ENCODE data around the gene SMYD3. TPM values are rescaled to one million over a fixed set of nuclear protein-coding genes. Genes with fewer than 3 reads are reported as not detected.

SMYD3 gene
- total RNA-seq, 1 donor from 2014 or later = 23.8 TPM

- TF ChIP-seq CTCF (conservative IDR thresholded peaks at IDR 0.05; ENCODE audit: low read depth, low read length) = no peak
- no peak for DNase-seq (ENCODE audit: low read depth)
- no peak overlapping the region for H3K4me3 ChIP-seq (ENCODE audit: low read depth, low read length)
Observed at GRCh38 chr1:245855846-245856730, 651.0 kb downstream of the SMYD3 start.

- TF ChIP-seq CTCF (conservative IDR thresholded peaks at IDR 0.05; ENCODE audit: low read depth, low read length) = no peak
- no peak for DNase-seq (ENCODE audit: low read depth)
Observed at GRCh38 chr1:245853291-245853690, 653.8 kb downstream of the SMYD3 start.

DNA sequence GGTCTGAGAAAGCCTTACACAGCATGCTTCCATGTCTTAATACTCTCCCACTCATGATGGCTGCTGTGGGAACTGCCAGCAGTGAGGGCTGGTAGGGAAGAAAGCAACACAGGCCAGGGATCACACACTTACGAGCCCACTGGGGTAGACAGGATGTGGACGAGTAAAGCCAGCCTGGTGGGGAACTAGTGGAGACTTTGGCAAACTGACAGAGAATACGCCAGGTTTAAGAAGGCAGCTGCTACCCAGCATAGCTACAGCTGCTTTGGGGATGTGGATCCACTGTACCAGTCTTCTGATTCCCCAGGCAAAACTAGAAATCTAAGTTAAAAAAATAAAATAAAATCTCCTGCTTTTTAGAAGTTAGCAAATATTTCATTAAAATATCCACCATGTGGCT lies 664.0 kb downstream of the SMYD3 start:
- no peak for DNase-seq (ENCODE audit: low read depth)
- no peak overlapping the region for H3K4me3 ChIP-seq (ENCODE audit: low read depth, low read length)
- no peak for TF ChIP-seq CTCF (conservative IDR thresholded peaks at IDR 0.05; ENCODE audit: low read depth, low read length)

More at GRCh38 chr1:245853291-245853690, 653.8 kb downstream of the SMYD3 start:
- H3K4me3 ChIP-seq (ENCODE audit: low read depth, low read length) = no peak overlapping the region

DNA sequence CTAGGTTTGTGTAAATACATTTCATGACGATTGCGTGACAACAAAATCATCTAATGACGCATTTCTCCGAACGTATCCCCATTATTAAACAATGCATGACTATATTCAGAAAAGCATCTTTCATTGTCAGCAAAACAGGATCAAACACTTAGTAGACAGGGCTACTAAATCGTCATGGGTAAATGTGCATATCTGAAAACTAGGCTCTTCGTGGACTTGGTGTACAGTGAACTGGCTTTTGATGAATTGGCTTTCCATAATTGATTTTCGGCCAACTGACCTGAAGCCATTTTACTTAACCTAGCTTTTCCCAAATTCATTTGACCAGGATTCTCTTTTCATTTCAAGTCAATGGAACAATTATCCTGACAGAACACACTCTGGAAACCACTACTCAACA lies 665.0 kb downstream of the SMYD3 start:
- DNase-seq (ENCODE audit: low read depth) = no peak
- no peak overlapping the region for H3K4me3 ChIP-seq (ENCODE audit: low read depth, low read length)
- no peak for TF ChIP-seq CTCF (conservative IDR thresholded peaks at IDR 0.05; ENCODE audit: low read depth, low read length)

DNA sequence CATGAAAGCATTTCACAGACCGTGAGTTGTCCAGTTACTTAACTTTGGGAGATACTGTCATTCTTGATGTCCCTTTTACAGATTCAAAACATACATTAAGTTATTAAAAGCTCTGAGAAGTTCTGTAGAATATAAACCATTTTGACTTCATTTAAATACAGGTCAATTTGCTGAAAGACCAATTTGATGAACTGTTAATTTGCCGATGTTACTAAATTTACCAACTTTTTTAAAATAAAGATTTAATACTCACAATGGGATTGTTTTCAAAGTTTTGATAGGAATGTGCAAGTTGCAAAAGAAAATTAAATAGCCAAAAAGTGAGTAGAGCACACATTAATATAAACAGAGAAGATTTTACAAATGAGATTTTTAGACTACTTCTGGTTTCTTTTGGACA lies 666.1 kb downstream of the SMYD3 start:
- no peak overlapping the region for H3K4me3 ChIP-seq (ENCODE audit: low read depth, low read length)
- no peak for TF ChIP-seq CTCF (conservative IDR thresholded peaks at IDR 0.05; ENCODE audit: low read depth, low read length)
- DNase-seq (ENCODE audit: low read depth) = no peak

GRCh38 chr1:245837718-245838117 lies 669.4 kb downstream of the SMYD3 start:
- no peak for DNase-seq (ENCODE audit: low read depth)
- no peak overlapping the region for H3K4me3 ChIP-seq (ENCODE audit: low read depth, low read length)
- TF ChIP-seq CTCF (conservative IDR thresholded peaks at IDR 0.05; ENCODE audit: low read depth, low read length) = no peak

- no peak overlapping the region for H3K4me3 ChIP-seq (ENCODE audit: low read depth, low read length)
- TF ChIP-seq CTCF (conservative IDR thresholded peaks at IDR 0.05; ENCODE audit: low read depth, low read length) = no peak
- DNase-seq (ENCODE audit: low read depth) = no peak
Observed at GRCh38 chr1:245835386-245835785, 671.7 kb downstream of the SMYD3 start.
